Natural killer cell treated with Interleukin-12 subunit alpha and Interleukin-12 subunit beta and Interleukin-15 and Interleukin-18, amount 100 ng/mL, for 72 hours (primary cell): Measurements from ENCODE around the gene HIF3A. TPM values are rescaled to one million over a fixed set of nuclear protein-coding genes. Genes with fewer than 3 reads are reported as not detected.
"Not testable (repeated sequence)": the region's sequence is repeated elsewhere in the genome, so short reads cannot be mapped to it uniquely, and the experiment has no call there.

Experiments
- ATAC-seq, 2 donors: fragments of 150-1000 bp; cut with Tn5 transposase in 1 of 2; sonication (Bioruptor Pico), chemical (Tn5 transposase) in 1 of 2; 2 replicates each; pipeline ENCODE4 v1.10.0; 2021
- DNase-seq: peaks from one replicate; pipeline ENCODE4 v3.0.0; 2022; ENCODE audit warnings: low spot score
- H3K27ac Mint-ChIP-seq, 2 donors: 1 replicate in 1 of 2; 2 replicates in 1 of 2; pipeline ENCODE4 v1.8.0; 2022; ENCODE audit warnings: mixed read lengths in 2 of 2, mild to moderate bottlenecking in 1 of 2, moderate library complexity in 1 of 2
- H3K27me3 Mint-ChIP-seq, 2 donors: 1 replicate in 1 of 2; 2 replicates in 1 of 2; pipeline ENCODE4 v1.8.0; 2022; ENCODE audit warnings: mixed read lengths in 2 of 2
- H3K36me3 Mint-ChIP-seq: one replicate; pipeline ENCODE4 v1.8.0; 2022; ENCODE audit warnings: mixed read lengths
- H3K4me1 Mint-ChIP-seq, 2 donors: 1 replicate in 1 of 2; 2 replicates in 1 of 2; pipeline ENCODE4 v1.8.0; 2022; ENCODE audit warnings: low read depth in 2 of 2, mixed read lengths in 2 of 2, mild to moderate bottlenecking in 1 of 2
- H3K4me3 Mint-ChIP-seq: one replicate; pipeline ENCODE4 v1.8.0; 2022; ENCODE audit warnings: mixed read lengths
- H3K9me3 Mint-ChIP-seq: 2 replicates; pipeline ENCODE4 v1.8.0; 2022; ENCODE audit warnings: mixed read lengths
- total RNA-seq, 2 donors: library from RNA; stranded (reverse); gene quantifications; one replicate each; pipeline ENCODE4 v1.2.3, GENCODE V29; 2022

The HIF3A gene
- total RNA-seq, 2 donors from 2014 or later, result not detected

GRCh38 chr19:46273931-46274330, 22.9 kb upstream of the HIF3A start:
- H3K4me3 Mint-ChIP-seq, DNase-seq, H3K36me3 Mint-ChIP-seq, H3K4me1 Mint-ChIP-seq, ATAC-seq, H3K27ac Mint-ChIP-seq, H3K9me3 Mint-ChIP-seq: not testable (repeated sequence)
- peaks cover 27 to 37% of the 10 kb centered on the region in 2 donors for H3K27me3 Mint-ChIP-seq

GRCh38 chr19:46279177-46279576, 17.7 kb upstream of the HIF3A start:
- Mint-ChIP-seq H3K27ac (no peak overlapping the region), H3K9me3 (no peaks in the 10 kb centered on the region), H3K4me1 (no peaks in the 10 kb centered on the region), H3K4me3 (no peak overlapping the region), H3K27me3 (peaks cover 10 to 29% of the 10 kb centered on the region in 2 donors), H3K36me3 (no peaks in the 10 kb centered on the region)
- no peak for DNase-seq
- no peak for ATAC-seq

- Mint-ChIP-seq H3K4me3 (no peak overlapping the region), H3K9me3 (peaks cover 3% of the 10 kb centered on the region), H3K36me3 (no peaks in the 10 kb centered on the region), H3K27ac (no peak overlapping the region), H3K27me3 (peaks cover 16 to 18% of the 10 kb centered on the region in 2 donors), H3K4me1 (peaks cover 0 to 5% of the 10 kb centered on the region in 2 donors)
- DNase-seq, result no peak
- ATAC-seq, result no peak
Measured at GRCh38 chr19:46283771-46284170, 13.1 kb upstream of the HIF3A start.

- Mint-ChIP-seq H3K4me1 (peaks cover 8 to 12% of the 10 kb centered on the region in 2 donors), H3K27ac (no peak overlapping the region)
Measured at GRCh38 chr19:46284635-46285034, 12.2 kb upstream of the HIF3A start.

GRCh38 chr19:46287585-46287984, 9.3 kb upstream of the HIF3A start:
- H3K9me3 Mint-ChIP-seq, result peaks cover 3% of the 10 kb centered on the region
- no peak overlapping the region for H3K4me3 Mint-ChIP-seq
- ATAC-seq (no peak), DNase-seq (no peak)
- H3K4me1 Mint-ChIP-seq, result peaks cover 11 to 15% of the 10 kb centered on the region in 2 donors
- H3K36me3 Mint-ChIP-seq, result no peaks in the 10 kb centered on the region
- H3K27me3 Mint-ChIP-seq, result peaks cover 7 to 10% of the 10 kb centered on the region in 2 donors
- H3K27ac Mint-ChIP-seq, result no peak overlapping the region

More at GRCh38 chr19:46284635-46285034, 12.2 kb upstream of the HIF3A start:
- Mint-ChIP-seq H3K4me3 (no peak overlapping the region), H3K36me3 (no peaks in the 10 kb centered on the region), H3K9me3 (peaks cover 3% of the 10 kb centered on the region), H3K27me3 (peaks cover 7 to 13% of the 10 kb centered on the region in 2 donors)
- DNase-seq (no peak), ATAC-seq (peak in 1 of 2 donors; percentile 32)

- H3K27ac Mint-ChIP-seq, result no peak overlapping the region
- H3K4me1 Mint-ChIP-seq, result peaks cover 11 to 15% of the 10 kb centered on the region in 2 donors
- H3K36me3 Mint-ChIP-seq, result no peaks in the 10 kb centered on the region
- DNase-seq (no peak), ATAC-seq (peak in 1 of 2 donors; percentile 44)
- H3K4me3 Mint-ChIP-seq, result no peak overlapping the region
- H3K9me3 Mint-ChIP-seq, result peaks cover 3% of the 10 kb centered on the region
- H3K27me3 Mint-ChIP-seq, result peaks cover 7 to 8% of the 10 kb centered on the region in 2 donors
Measured at GRCh38 chr19:46288896-46289588, 7.8 kb upstream of the HIF3A start.

- peaks cover 11 to 15% of the 10 kb centered on the region in 2 donors for H3K4me1 Mint-ChIP-seq
- ATAC-seq, result no peak
- no peak overlapping the region for H3K27ac Mint-ChIP-seq
- no peak for DNase-seq
- peaks cover 14 to 17% of the 10 kb centered on the region in 2 donors for H3K27me3 Mint-ChIP-seq
- H3K9me3 Mint-ChIP-seq, result peaks cover 3% of the 10 kb centered on the region
- H3K36me3 Mint-ChIP-seq, result no peaks in the 10 kb centered on the region
- no peak overlapping the region for H3K4me3 Mint-ChIP-seq
Measured at GRCh38 chr19:46289724-46290619, 6.9 kb upstream of the HIF3A start.

- no peaks in the 10 kb centered on the region for H3K36me3 Mint-ChIP-seq
- peaks cover 3% of the 10 kb centered on the region for H3K9me3 Mint-ChIP-seq
- ATAC-seq (no peak), DNase-seq (no peak)
- peaks cover 26 to 33% of the 10 kb centered on the region in 2 donors for H3K27me3 Mint-ChIP-seq
- peaks cover 11 to 15% of the 10 kb centered on the region in 2 donors for H3K4me1 Mint-ChIP-seq
- H3K4me3 Mint-ChIP-seq, result no peak overlapping the region
- H3K27ac Mint-ChIP-seq, result no peak overlapping the region
Measured at GRCh38 chr19:46291829-46292228, 5.0 kb upstream of the HIF3A start.

GRCh38 chr19:46294494-46294893, 2.3 kb upstream of the HIF3A start:
- H3K36me3 Mint-ChIP-seq, result no peaks in the 10 kb centered on the region
- ATAC-seq, result no peak
- H3K27me3 Mint-ChIP-seq, result peaks cover 19 to 26% of the 10 kb centered on the region in 2 donors
- no peak overlapping the region for H3K4me3 Mint-ChIP-seq
- H3K4me1 Mint-ChIP-seq, result peaks cover 4 to 5% of the 10 kb centered on the region in 2 donors
- no peaks in the 10 kb centered on the region for H3K9me3 Mint-ChIP-seq
- no peak for DNase-seq
- H3K27ac Mint-ChIP-seq, result no peak overlapping the region

GRCh38 chr19:46295401-46296201, 1.2 kb upstream of the HIF3A start:
- no peak for DNase-seq
- no peak for ATAC-seq

GRCh38 chr19:46296202-46296480, 701 bp upstream of the HIF3A start:
- H3K27ac Mint-ChIP-seq, result no peak overlapping the region
- no peak for DNase-seq
- H3K27me3 Mint-ChIP-seq, result peaks cover 19 to 26% of the 10 kb centered on the region in 2 donors
- no peaks in the 10 kb centered on the region for H3K4me1 Mint-ChIP-seq
- no peaks in the 10 kb centered on the region for H3K36me3 Mint-ChIP-seq
- H3K9me3 Mint-ChIP-seq, result no peaks in the 10 kb centered on the region
- ATAC-seq, result no peak
- no peak overlapping the region for H3K4me3 Mint-ChIP-seq

More at GRCh38 chr19:46295401-46296201, 1.2 kb upstream of the HIF3A start:
- Mint-ChIP-seq H3K4me1 (no peaks in the 10 kb centered on the region), H3K4me3 (no peak overlapping the region), H3K27ac (no peak overlapping the region), H3K27me3 (peaks cover 19 to 26% of the 10 kb centered on the region in 2 donors), H3K9me3 (no peaks in the 10 kb centered on the region), H3K36me3 (no peaks in the 10 kb centered on the region)

GRCh38 chr19:46297700-46298478, 1.0 kb downstream of the HIF3A start:
- no peaks in the 10 kb centered on the region for H3K9me3 Mint-ChIP-seq
- no peaks in the 10 kb centered on the region for H3K36me3 Mint-ChIP-seq
- DNase-seq, result no peak
- peaks cover 19 to 26% of the 10 kb centered on the region in 2 donors for H3K27me3 Mint-ChIP-seq
- ATAC-seq, result no peak
- H3K4me1 Mint-ChIP-seq, result no peaks in the 10 kb centered on the region
- H3K4me3 Mint-ChIP-seq, result no peak overlapping the region
- no peak overlapping the region for H3K27ac Mint-ChIP-seq

- Mint-ChIP-seq H3K36me3 (no peaks in the 10 kb centered on the region), H3K27me3 (peaks cover 19 to 26% of the 10 kb centered on the region in 2 donors), H3K4me1 (no peaks in the 10 kb centered on the region)
Measured at GRCh38 chr19:46298479-46299003, 1.7 kb downstream of the HIF3A start.

More at GRCh38 chr19:46298479-46299003, 1.7 kb downstream of the HIF3A start:
- H3K4me3 Mint-ChIP-seq, result no peak overlapping the region
- H3K27ac Mint-ChIP-seq, result no peak overlapping the region
- DNase-seq, result no peak
- ATAC-seq, result no peak
- H3K9me3 Mint-ChIP-seq, result no peaks in the 10 kb centered on the region
